WERI-Rb-1 (cell line): ENCODE data around the gene GIGYF2.

Experiments
- DNase-seq: peaks from one replicate; pipeline ENCODE4 v3.0.0-alpha.2; 2020
- H3K27ac ChIP-seq: fragments of 250-450 bp; sonication (Bioruptor Pico); 2 replicates; pipeline ENCODE4 v1.5.1; 2020; ENCODE audit warnings: mild to moderate bottlenecking, moderate library complexity
- H3K27me3 ChIP-seq: fragments of 250-450 bp; sonication (Bioruptor Pico); 2 replicates; pipeline ENCODE4 v1.5.1; 2021; ENCODE audit warnings: mild to moderate bottlenecking, low read depth, moderate library complexity; ENCODE audit not compliant: insufficient read depth, severe bottlenecking
- H3K36me3 ChIP-seq: fragments of 250-450 bp; sonication (Bioruptor Pico); 2 replicates; pipeline ENCODE4 v1.5.1; 2020; ENCODE audit warnings: mild to moderate bottlenecking, moderate library complexity
- H3K4me3 ChIP-seq: 2 replicates; pipeline ENCODE4 v1.5.1; 2011; ENCODE audit warnings: low read depth, mild to moderate bottlenecking, control low read depth, low read length
- H3K9me3 ChIP-seq: fragments of 250-450 bp; sonication (Bioruptor Pico); 2 replicates; pipeline ENCODE4 v1.5.1; 2021; ENCODE audit warnings: mild to moderate bottlenecking, moderate library complexity; ENCODE audit not compliant: severe bottlenecking
- TF ChIP-seq, protein P1 (sequence below): IDR thresholded peaks from 2 replicates; pipeline ENCODE4 v1.5.1; 2011; ENCODE audit warnings: low read depth, mild to moderate bottlenecking, control low read depth, inconsistent platforms, low read length

Gene GIGYF2

DNA sequence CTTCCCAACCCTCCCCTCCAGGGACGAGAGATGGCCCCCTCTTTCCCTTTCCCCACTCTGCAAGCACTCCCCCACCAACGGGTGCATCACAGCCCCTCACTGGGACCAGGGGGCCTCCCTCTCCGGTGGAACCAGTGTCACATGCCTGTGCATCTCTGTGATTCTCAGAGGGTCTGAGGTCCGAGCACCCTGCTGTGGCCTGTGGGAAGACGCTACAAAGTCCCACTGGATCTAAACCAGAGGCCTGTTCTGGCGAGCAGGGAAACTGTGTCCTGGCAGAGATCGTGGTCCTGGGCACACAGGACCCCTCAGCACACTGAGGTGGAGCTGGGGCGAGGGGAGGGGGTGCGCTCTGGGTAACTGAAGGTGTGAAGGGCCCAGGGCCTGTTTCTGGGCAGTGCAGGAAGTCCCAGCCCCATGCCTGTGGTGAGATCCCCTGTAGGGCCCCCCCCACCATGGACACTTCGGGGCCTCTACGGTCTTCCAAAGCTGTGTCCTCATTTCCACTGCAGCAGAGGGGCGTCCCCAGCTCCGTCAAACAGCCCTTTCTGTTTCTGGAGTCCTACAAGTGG is 180.9 kb downstream of the GIGYF2 start:
- Histone ChIP-seq H3K36me3 (no peaks in the 10 kb centered on the region), H3K27me3 (no peaks in the 10 kb centered on the region), H3K4me3 (no peak overlapping the region), H3K9me3 (no peaks in the 10 kb centered on the region), H3K27ac (no peak overlapping the region)
- TF ChIP-seq, protein P1, sequence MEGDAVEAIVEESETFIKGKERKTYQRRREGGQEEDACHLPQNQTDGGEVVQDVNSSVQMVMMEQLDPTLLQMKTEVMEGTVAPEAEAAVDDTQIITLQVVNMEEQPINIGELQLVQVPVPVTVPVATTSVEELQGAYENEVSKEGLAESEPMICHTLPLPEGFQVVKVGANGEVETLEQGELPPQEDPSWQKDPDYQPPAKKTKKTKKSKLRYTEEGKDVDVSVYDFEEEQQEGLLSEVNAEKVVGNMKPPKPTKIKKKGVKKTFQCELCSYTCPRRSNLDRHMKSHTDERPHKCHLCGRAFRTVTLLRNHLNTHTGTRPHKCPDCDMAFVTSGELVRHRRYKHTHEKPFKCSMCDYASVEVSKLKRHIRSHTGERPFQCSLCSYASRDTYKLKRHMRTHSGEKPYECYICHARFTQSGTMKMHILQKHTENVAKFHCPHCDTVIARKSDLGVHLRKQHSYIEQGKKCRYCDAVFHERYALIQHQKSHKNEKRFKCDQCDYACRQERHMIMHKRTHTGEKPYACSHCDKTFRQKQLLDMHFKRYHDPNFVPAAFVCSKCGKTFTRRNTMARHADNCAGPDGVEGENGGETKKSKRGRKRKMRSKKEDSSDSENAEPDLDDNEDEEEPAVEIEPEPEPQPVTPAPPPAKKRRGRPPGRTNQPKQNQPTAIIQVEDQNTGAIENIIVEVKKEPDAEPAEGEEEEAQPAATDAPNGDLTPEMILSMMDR, result no peak
- DNase-seq, result no peak

GRCh38 chr2:232878855-232879617 is 181.9 kb downstream of the GIGYF2 start:
- DNase-seq, result no peak
- Histone ChIP-seq H3K9me3 (no peaks in the 10 kb centered on the region), H3K4me3 (no peak overlapping the region), H3K36me3 (no peaks in the 10 kb centered on the region), H3K27ac (no peak overlapping the region), H3K27me3 (no peaks in the 10 kb centered on the region)
- TF ChIP-seq, protein P1, result no peak

GRCh38 chr2:232879618-232880494 is 182.7 kb downstream of the GIGYF2 start:
- Histone ChIP-seq H3K27me3 (no peaks in the 10 kb centered on the region), H3K36me3 (no peaks in the 10 kb centered on the region), H3K4me3 (no peak overlapping the region), H3K9me3 (no peaks in the 10 kb centered on the region), H3K27ac (no peak overlapping the region)
- TF ChIP-seq, protein P1, result no peak
- no peak for DNase-seq

- TF ChIP-seq, protein P1, result no peak
- no peak overlapping the region for H3K4me3 ChIP-seq
- no peaks in the 10 kb centered on the region for H3K27me3 ChIP-seq
- H3K27ac ChIP-seq, result no peak overlapping the region
- no peak for DNase-seq
- no peaks in the 10 kb centered on the region for H3K9me3 ChIP-seq
- H3K36me3 ChIP-seq, result no peaks in the 10 kb centered on the region
Observed at GRCh38 chr2:232880764-232881351, 183.7 kb downstream of the GIGYF2 start.

DNA sequence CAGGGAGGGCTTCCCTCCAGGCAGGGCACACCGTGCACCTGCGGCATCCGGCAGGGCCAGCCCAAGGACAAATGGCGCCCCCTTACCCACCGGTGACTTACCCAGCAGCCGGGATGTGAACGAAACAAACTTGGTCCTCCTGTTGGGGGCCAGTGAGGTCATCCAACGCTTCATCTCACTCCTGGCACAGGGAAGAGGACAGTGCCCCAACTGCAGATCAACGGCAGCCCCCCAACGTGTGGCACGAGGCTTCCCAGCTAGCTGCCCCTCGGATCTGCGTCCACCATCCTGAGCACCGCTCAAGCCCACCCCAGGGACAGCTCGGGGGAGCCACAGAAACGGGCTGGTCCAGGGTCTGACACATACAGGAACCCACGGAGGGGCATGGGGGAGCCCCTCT is 185.0 kb downstream of the GIGYF2 start:
- Histone ChIP-seq H3K4me3 (no peak overlapping the region), H3K9me3 (no peaks in the 10 kb centered on the region), H3K36me3 (no peaks in the 10 kb centered on the region), H3K27me3 (no peaks in the 10 kb centered on the region), H3K27ac (no peak overlapping the region)
- no peak for DNase-seq
- TF ChIP-seq, protein P1, result no peak
